Ovary (tissue), 3 donors: ENCODE measurements around the gene HOXD9.

Source experiments
- CTCF ChIP-seq, 3 donors: fragments of 450-650 bp in 2 of 3; fragments of 200-600 bp in 1 of 3; IDR thresholded peaks; one replicate each; pipeline versions ENCODE4 v1.5.1 to v1.8.0; 2016 to 2022; ENCODE audit warnings: antibody characterized with exemption in 3 of 3, mild to moderate bottlenecking in 1 of 3
- EP300 ChIP-seq: sonication (generic); formaldehyde crosslinking; IDR thresholded peaks from one replicate; pipeline ENCODE4 v1.6.1; 2017; ENCODE audit warnings: antibody characterized with exemption
- donor health status: DM: no; HTN: no; CAD: no.

- TF ChIP-seq CTCF (IDR thresholded peaks at IDR 0.05) (no peak), EP300 (no peak)
Measured at GRCh38 chr2:176103742-176104315, 18.7 kb upstream of the HOXD9 start.
